HG03135 (cell line): ENCODE results near the gene TIMM10.

Experiments
- ATAC-seq: cut with Tn5 transposase; IDR thresholded peaks from one replicate; pipeline ENCODE4 v1.9.1; 2021; ENCODE audit warnings: mild to moderate bottlenecking, moderate library complexity; ENCODE audit not compliant: unreplicated experiment

TIMM10 gene

GRCh38 chr11:57487021-57487778 lies 43.4 kb downstream of the TIMM10 start:
- ATAC-seq, result no peak

GRCh38 chr11:57485217-57485990 lies 45.1 kb downstream of the TIMM10 start:
- ATAC-seq, result no peak

GRCh38 chr11:57484141-57484710 lies 46.3 kb downstream of the TIMM10 start:
- ATAC-seq, result peak; percentile 54

- ATAC-seq, result no peak
Measured at GRCh38 chr11:57483562-57483918, 47.0 kb downstream of the TIMM10 start.

GRCh38 chr11:57482782-57483561 lies 47.6 kb downstream of the TIMM10 start:
- ATAC-seq, result peak; percentile 40

GRCh38 chr11:57481915-57482781 lies 48.4 kb downstream of the TIMM10 start:
- no peak for ATAC-seq

- ATAC-seq, result no peak
Measured at GRCh38 chr11:57481315-57481714, 49.2 kb downstream of the TIMM10 start.

GRCh38 chr11:57480409-57481137 lies 50.0 kb downstream of the TIMM10 start:
- ATAC-seq, result no peak

- ATAC-seq, result no peak
Measured at GRCh38 chr11:57479911-57480310, 50.6 kb downstream of the TIMM10 start.

- ATAC-seq, result no peak
Measured at GRCh38 chr11:57479021-57479663, 51.4 kb downstream of the TIMM10 start.
